Cardiac muscle cell (in vitro differentiated cells and primary cell): ENCODE data around the gene SPATA20. TPM values are rescaled to one million over a fixed set of nuclear protein-coding genes. Genes with fewer than 3 reads are reported as not detected.
A peak's percentile ranks its signal among the peaks of the same experiment; 100 is the strongest.

Source experiments
- DNase-seq, 2 donors: peaks; one replicate each; pipeline versions ENCODE4 v3.0.0 to v3.0.0-alpha.2; 2010 to 2017; ENCODE audit warnings: low read depth in 1 of 2, low spot score in 1 of 2
- H3K27ac ChIP-seq: fragments of 200-600 bp; sonication (generic); 2 replicates; pipeline ENCODE4 v1.5.1; 2016
- H3K27me3 ChIP-seq: fragments of 200-600 bp; sonication (generic); 2 replicates; pipeline ENCODE4 v1.6.0; 2016; ENCODE audit warnings: control low read depth
- H3K36me3 ChIP-seq: fragments of 200-600 bp; sonication (generic); 2 replicates; pipeline ENCODE4 v1.5.1; 2016; ENCODE audit warnings: control low read depth
- H3K4me1 ChIP-seq: fragments of 200-600 bp; sonication (generic); 2 replicates; pipeline ENCODE4 v1.8.1; 2017; ENCODE audit warnings: low read depth, mild to moderate bottlenecking, mixed run types
- H3K4me3 ChIP-seq: fragments of 200-600 bp; sonication (generic); 2 replicates; pipeline ENCODE4 v1.5.1; 2016; ENCODE audit warnings: mild to moderate bottlenecking
- H3K9me3 ChIP-seq: fragments of 200-600 bp; sonication (generic); 2 replicates; pipeline ENCODE4 v1.5.1; 2017; ENCODE audit warnings: low read depth, mild to moderate bottlenecking, control low read depth
- polyA plus RNA-seq: library from polyadenylated mRNA; unstranded; fragments of >200 nt; fragmentation: Nextera tagmentation; extraction: Ambion mirVana; gene quantifications from 2 replicates; pipeline ENCODE4 v1.2.1, GENCODE V29; 2016
- total RNA-seq: library from RNA; depleted of rRNA; stranded (reverse); fragments of >200 nt; gene quantifications from 2 replicates; pipeline ENCODE4 v1.2.3, GENCODE V29; 2016
- TF ChIP-seq, protein P1 (sequence below): IDR thresholded peaks from 2 replicates; pipeline ENCODE4 v1.5.1; 2012; ENCODE audit warnings: low read depth, mild to moderate bottlenecking, low read length

Gene SPATA20
- total and polyA plus RNA-seq, 2 experiments from 2014 or later, result 103 to 216 TPM

DNA sequence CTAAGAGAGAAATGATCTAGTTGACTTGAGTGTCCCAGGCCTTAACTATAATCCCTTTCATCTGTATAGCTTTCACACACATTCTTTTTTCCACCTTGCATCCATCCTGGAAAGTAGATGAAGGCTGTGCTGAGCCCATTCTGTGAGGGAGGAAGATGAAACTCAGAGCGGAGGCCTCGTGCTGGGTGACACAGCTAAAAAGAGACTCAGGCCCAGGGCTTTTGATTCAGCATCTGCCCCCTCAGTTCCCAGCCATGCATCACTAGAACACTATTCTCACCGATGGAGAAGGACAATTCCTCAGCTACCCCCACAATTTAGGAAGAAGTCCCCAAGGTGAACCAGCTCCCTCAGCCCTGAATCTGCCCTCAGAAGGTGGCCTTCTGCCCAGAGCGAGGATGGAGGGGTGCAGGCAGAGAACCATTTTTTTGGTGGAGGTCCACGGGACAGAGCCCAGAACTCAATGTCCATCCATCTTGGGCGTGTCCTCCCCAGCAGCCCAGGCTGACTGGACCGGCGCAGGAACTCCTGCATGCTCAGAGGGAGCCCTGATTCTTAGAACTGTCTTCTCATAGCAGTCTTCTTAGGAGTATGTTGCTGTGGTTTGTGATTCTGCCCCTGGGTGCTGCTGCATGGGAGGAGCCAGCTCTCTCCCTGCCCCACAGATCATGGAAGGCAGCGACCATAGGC lies 44.5 kb upstream of the SPATA20 start:
- H3K4me1 ChIP-seq, result no peaks in the 10 kb centered on the region
- H3K27ac ChIP-seq, result no peak overlapping the region
- TF ChIP-seq, protein P1, sequence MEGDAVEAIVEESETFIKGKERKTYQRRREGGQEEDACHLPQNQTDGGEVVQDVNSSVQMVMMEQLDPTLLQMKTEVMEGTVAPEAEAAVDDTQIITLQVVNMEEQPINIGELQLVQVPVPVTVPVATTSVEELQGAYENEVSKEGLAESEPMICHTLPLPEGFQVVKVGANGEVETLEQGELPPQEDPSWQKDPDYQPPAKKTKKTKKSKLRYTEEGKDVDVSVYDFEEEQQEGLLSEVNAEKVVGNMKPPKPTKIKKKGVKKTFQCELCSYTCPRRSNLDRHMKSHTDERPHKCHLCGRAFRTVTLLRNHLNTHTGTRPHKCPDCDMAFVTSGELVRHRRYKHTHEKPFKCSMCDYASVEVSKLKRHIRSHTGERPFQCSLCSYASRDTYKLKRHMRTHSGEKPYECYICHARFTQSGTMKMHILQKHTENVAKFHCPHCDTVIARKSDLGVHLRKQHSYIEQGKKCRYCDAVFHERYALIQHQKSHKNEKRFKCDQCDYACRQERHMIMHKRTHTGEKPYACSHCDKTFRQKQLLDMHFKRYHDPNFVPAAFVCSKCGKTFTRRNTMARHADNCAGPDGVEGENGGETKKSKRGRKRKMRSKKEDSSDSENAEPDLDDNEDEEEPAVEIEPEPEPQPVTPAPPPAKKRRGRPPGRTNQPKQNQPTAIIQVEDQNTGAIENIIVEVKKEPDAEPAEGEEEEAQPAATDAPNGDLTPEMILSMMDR, result no peak
- no peak overlapping the region for H3K4me3 ChIP-seq
- no peaks in the 10 kb centered on the region for H3K9me3 ChIP-seq
- no peaks in the 10 kb centered on the region for H3K27me3 ChIP-seq
- no peak for DNase-seq
- no peaks in the 10 kb centered on the region for H3K36me3 ChIP-seq

DNA sequence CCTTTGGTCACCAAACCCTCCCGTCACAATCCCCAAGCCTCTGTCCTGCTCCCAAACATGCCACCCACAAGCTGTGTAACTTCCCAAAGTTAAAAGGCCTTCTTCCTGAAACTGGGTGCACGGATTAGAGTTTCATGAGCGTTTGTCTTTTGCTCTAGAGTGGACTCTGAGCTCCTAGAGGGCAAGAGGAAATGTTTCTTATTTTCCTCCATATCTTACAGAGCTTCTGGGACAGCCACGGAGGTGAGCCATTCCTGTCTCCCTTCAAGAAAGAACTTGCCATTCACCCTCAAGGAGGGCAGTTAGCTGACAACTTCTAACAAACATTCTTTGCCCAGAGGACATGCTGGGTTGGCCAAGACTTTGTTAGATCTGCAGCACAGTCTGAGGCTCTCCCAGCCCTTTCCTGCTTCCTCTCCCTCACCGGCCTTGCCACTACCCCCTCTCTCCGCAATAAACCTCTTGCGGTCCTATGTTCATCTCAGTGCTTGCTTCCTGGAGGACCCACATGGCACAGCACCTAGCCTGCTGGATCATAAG lies 41.3 kb upstream of the SPATA20 start:
- Histone ChIP-seq H3K4me3 (no peak overlapping the region), H3K27me3 (no peaks in the 10 kb centered on the region), H3K9me3 (no peaks in the 10 kb centered on the region), H3K36me3 (no peaks in the 10 kb centered on the region), H3K4me1 (peaks cover 12% of the 10 kb centered on the region), H3K27ac (no peak overlapping the region)
- TF ChIP-seq, protein P1, result no peak
- no peak for DNase-seq

DNA sequence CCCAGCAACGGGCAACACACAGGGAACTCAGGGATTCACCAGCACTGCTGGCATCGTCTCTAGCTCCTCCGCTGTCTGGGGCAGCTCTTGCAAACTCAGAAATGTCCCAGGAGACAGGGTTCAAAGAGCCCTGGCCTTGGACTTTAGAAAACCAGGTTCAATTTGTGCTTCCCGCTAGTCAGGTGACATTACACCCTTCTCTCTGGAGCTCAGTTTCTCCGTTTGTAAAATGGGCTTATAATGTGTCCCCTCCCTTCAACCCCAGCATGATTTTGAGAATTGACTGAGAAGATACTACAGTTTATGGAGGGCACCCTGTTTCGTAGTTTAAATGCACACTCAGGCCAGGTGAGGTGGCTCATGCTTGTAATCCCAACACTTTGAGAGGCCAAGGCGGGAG lies 40.7 kb upstream of the SPATA20 start:
- Histone ChIP-seq H3K9me3 (no peaks in the 10 kb centered on the region), H3K27me3 (no peaks in the 10 kb centered on the region), H3K4me3 (no peak overlapping the region), H3K27ac (no peak overlapping the region), H3K36me3 (no peaks in the 10 kb centered on the region), H3K4me1 (peaks cover 18% of the 10 kb centered on the region)
- DNase-seq, result no peak
- TF ChIP-seq, protein P1, result no peak

DNA sequence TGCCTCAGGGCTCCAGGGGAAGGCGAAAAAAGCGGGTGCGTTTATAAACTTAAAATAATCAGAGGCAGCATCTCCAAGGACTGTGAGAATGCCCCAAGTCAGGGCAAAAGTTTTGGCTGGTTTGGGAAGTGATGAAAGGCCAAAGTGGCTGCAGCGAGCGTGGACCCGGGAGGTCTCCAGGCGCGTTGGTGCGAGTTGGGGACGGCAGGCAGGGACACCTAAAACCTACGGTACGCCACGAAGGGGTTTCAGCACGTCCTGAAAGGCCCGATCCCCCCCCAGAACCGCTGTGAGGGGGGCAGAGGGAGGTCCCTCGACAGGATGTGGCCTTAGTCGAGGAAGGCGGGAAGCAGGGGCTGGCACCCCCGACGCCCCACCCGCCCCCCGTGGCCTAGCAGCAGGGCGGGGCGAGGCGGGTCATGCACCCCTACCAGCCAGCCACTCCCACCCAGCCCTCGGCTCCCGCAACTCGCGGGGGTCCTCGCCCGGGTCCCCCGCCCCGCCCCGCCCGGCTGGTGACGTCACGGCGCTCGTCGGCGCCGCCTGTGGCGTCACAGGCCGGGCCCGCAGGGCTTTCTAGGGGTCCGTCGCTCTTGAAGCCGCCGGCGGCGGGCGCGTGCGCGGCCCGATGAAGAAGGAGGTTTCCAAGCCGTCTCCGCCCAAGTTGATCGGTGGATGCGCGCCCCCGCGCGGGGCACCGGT lies 39.0 kb upstream of the SPATA20 start, which contains the start of gene MYCBPAP:
Gene MYCBPAP, plus strand, starts transcription at position 569 of the 702 bp plus-strand sequence. CDS start 236 bp downstream, outside the sequence.
- TF ChIP-seq, protein P1, result peak; percentile 26
- peak; percentile 88 to 91 for DNase-seq
- Histone ChIP-seq H3K27ac (peak within 1 kb of the TSS; percentile 34), H3K4me1 (peaks cover 24% of the 10 kb centered on the region), H3K27me3 (no peaks in the 10 kb centered on the region), H3K9me3 (no peaks in the 10 kb centered on the region), H3K36me3 (no peaks in the 10 kb centered on the region), H3K4me3 (peak within 1 kb of the TSS; percentile 39)

DNA sequence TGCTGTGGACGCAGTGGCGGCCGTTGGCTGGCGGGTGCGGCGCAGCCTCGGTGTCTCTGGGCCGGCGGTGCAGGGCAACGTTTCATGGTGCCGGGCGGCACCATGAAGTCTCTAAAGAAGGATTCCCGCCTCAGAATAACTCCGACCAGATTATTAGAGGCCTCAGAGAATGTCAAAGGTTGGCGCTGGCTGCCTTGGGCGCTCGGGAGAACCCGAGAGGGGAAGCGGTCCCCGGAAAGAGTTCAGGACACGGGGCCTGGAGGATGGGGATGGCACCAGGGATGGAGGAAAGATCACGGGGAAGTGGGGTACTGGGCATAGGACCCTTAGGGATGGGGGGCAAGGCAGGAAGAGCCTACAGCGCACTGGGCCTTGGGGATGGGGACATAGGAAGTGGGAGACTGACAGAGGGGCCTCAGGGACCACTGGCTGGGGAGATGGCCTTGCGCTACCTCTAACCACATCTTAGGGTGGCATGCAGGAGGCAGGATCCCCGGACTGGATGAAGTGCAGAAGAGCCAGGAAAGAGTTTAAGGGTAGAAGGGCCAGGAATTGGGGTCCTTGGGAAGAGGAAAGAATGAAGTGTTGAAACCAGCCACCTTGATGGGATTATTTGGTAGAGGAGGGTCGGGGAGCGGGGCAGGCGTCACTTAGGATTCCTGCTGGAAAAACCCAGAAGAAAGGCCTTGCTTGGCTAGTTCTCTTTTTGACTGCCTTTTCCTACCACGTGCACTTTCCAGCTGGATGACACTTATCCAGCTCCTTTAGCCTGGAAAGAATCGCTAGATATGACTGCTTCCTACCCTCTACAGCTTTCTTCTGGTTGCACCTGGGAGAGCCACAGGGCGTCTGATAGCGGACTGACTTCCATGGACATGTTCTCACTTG lies 38.2 kb upstream of the SPATA20 start:
- TF ChIP-seq, protein P1, result no peak
- H3K27ac ChIP-seq, result no peak overlapping the region

More for the DNA sequence above, 38.2 kb upstream of the SPATA20 start:
- peaks cover 24% of the 10 kb centered on the region for H3K4me1 ChIP-seq
- H3K9me3 ChIP-seq, result no peaks in the 10 kb centered on the region
- no peaks in the 10 kb centered on the region for H3K27me3 ChIP-seq
- H3K36me3 ChIP-seq, result no peaks in the 10 kb centered on the region
- no peak for DNase-seq
- peak overlapping the region; percentile 39 for H3K4me3 ChIP-seq
